Suprapubic skin (tissue), 4 donors: ENCODE data around the gene KCNJ8. TPM values are rescaled to one million over a fixed set of nuclear protein-coding genes. Genes with fewer than 3 reads are reported as not detected.

Experiments used
- DNase-seq, 2 donors: peaks; one replicate each; pipeline ENCODE4 v3.0.0-alpha.2; 2019; ENCODE audit warnings: low spot score in 2 of 2
- H3K27ac ChIP-seq: fragments of 200-600 bp; sonication (generic); one replicate; pipeline ENCODE4 v1.5.1; 2019
- H3K27me3 ChIP-seq: fragments of 200-600 bp; sonication (generic); one replicate; pipeline ENCODE4 v1.5.1; 2019
- H3K36me3 ChIP-seq: fragments of 200-600 bp; sonication (generic); one replicate; pipeline ENCODE4 v1.5.1; 2019
- H3K4me1 ChIP-seq: fragments of 200-600 bp; sonication (generic); one replicate; pipeline ENCODE4 v1.5.1; 2019
- H3K4me3 ChIP-seq: fragments of 200-600 bp; sonication (generic); one replicate; pipeline ENCODE4 v1.5.1; 2019; ENCODE audit warnings: mild to moderate bottlenecking
- H3K9me3 ChIP-seq: fragments of 200-600 bp; sonication (generic); one replicate; pipeline ENCODE4 v1.5.1; 2019
- CTCF ChIP-seq, 2 donors: fragments of 200-600 bp in 1 of 2; fragments of 450-650 bp in 1 of 2; sonication (generic) in 1 of 2; IDR thresholded peaks; one replicate each; pipeline ENCODE4 v1.5.1; 2016 to 2019; ENCODE audit warnings: antibody characterized with exemption in 2 of 2, mild to moderate bottlenecking in 1 of 2, moderate library complexity in 1 of 2
- EP300 ChIP-seq: sonication (generic); formaldehyde crosslinking; IDR thresholded peaks from one replicate; pipeline ENCODE4 v1.6.1; 2017; ENCODE audit warnings: antibody characterized with exemption
- POLR2A ChIP-seq, 2 donors: fragments of 450-650 bp; IDR thresholded peaks; one replicate each; pipeline ENCODE4 v1.6.1; 2017; ENCODE audit warnings: antibody characterized with exemption in 2 of 2, mild to moderate bottlenecking in 2 of 2, moderate library complexity in 2 of 2
- POLR2AphosphoS5 ChIP-seq, 3 donors: sonication (generic); formaldehyde crosslinking; IDR thresholded peaks; one replicate each; pipeline ENCODE4 v1.6.1; 2017; ENCODE audit warnings: antibody characterized with exemption in 3 of 3
- WGBS: methylation state at CpG from one replicate; pipeline ENCODE4 v1.1.5; 2018; 5-methylcytosine and 5-hydroxymethylcytosine counted together
- total RNA-seq, 4 donors: library from RNA; depleted of rRNA; stranded (reverse); fragments of >200 nt; gene quantifications; one replicate each; pipeline ENCODE4 v1.1.0, GENCODE V29; 2016

Gene KCNJ8
- total RNA-seq, 4 donors from 2014 or later = 1.4 to 7.8 (median 4.0) TPM

DNA sequence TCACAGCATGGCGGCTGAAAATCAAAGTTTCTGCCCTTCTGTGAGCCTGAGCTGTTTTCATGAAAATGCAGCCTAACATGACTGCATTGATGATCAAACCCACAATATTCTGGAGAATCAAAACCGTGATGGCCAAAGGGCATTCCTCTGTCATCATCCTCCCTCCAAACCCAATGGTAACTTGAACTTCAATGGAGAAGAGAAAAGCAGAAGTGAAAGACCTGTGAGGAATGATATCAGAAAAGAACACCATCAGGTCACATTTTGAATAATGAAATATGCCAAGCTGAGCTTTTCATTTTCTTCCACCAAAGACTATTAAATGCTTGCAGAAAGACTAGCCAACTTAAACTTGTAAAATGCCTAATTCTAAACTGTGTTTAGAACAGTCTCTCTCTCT lies 8.1 kb downstream of the KCNJ8 start:
- 89% methylated on average over 2 of the region's 2 CpGs for WGBS
- TF ChIP-seq POLR2AphosphoS5 (IDR thresholded peaks at IDR 0.05) = no peak
- no peak for DNase-seq
- H3K36me3 ChIP-seq = no peaks in the 10 kb centered on the region
- no peaks in the 10 kb centered on the region for H3K9me3 ChIP-seq
- H3K27ac ChIP-seq = no peak overlapping the region
- H3K4me3 ChIP-seq = no peak overlapping the region
- H3K4me1 ChIP-seq = peaks cover 7% of the 10 kb centered on the region
- no peaks in the 10 kb centered on the region for H3K27me3 ChIP-seq

DNA sequence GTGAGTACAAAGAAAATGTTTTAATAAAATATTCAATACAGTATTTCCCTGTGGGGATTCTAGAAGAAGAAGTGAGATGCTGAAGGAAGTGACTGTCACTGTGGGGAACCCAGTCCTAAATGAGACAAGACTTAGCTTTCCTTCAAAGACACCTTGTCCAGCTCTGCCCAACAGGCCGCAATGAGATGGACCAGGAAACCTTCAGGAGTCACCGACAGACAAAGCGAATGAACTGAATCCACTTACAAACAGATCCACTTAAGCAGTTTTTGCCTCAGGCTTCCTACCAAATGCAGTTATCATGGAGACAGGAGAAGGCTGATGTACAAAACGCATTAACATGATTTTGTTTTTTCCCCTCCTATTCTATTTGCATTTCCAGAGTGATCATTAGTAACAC lies 9.6 kb downstream of the KCNJ8 start:
- TF ChIP-seq POLR2AphosphoS5 (IDR thresholded peaks at IDR 0.05) = no peak
- no peak for TF ChIP-seq POLR2A (IDR thresholded peaks at IDR 0.05)
- TF ChIP-seq CTCF (IDR thresholded peaks at IDR 0.05) = no peak
- TF ChIP-seq EP300 = no peak

GRCh38 chr12:21764065-21764464 lies 10.4 kb downstream of the KCNJ8 start:
- Histone ChIP-seq H3K4me3 (no peak overlapping the region), H3K27ac (no peak overlapping the region), H3K27me3 (no peaks in the 10 kb centered on the region), H3K36me3 (no peaks in the 10 kb centered on the region), H3K4me1 (peaks cover 13% of the 10 kb centered on the region), H3K9me3 (no peaks in the 10 kb centered on the region)
- TF ChIP-seq EP300 (no peak), CTCF (IDR thresholded peaks at IDR 0.05) (no peak), POLR2AphosphoS5 (IDR thresholded peaks at IDR 0.05) (no peak), POLR2A (IDR thresholded peaks at IDR 0.05) (no peak)
- 72% methylated on average over 2 of the region's 2 CpGs for WGBS
- DNase-seq = no peak

More for the DNA sequence above, 9.6 kb downstream of the KCNJ8 start:
- Histone ChIP-seq H3K9me3 (no peaks in the 10 kb centered on the region), H3K27ac (no peak overlapping the region), H3K4me3 (no peak overlapping the region), H3K36me3 (no peaks in the 10 kb centered on the region), H3K27me3 (no peaks in the 10 kb centered on the region), H3K4me1 (peaks cover 13% of the 10 kb centered on the region)
- whole genome bisulfite sequencing = 87% methylated on average over 4 of the region's 4 CpGs
- DNase-seq = no peak

- TF ChIP-seq CTCF (IDR thresholded peaks at IDR 0.05) = no peak
- TF ChIP-seq EP300 = no peak
- no peak for TF ChIP-seq POLR2A (IDR thresholded peaks at IDR 0.05)
- no peak for TF ChIP-seq POLR2AphosphoS5 (IDR thresholded peaks at IDR 0.05)
- H3K9me3 ChIP-seq = no peaks in the 10 kb centered on the region
- DNase-seq = no peak
- no peak overlapping the region for H3K4me3 ChIP-seq
- H3K27me3 ChIP-seq = no peaks in the 10 kb centered on the region
- peaks cover 13% of the 10 kb centered on the region for H3K4me1 ChIP-seq
- no peak overlapping the region for H3K27ac ChIP-seq
- H3K36me3 ChIP-seq = no peaks in the 10 kb centered on the region
- 88% methylated on average over 2 of the region's 2 CpGs for WGBS
Observed at GRCh38 chr12:21763531-21763930, 11.0 kb downstream of the KCNJ8 start.

DNA sequence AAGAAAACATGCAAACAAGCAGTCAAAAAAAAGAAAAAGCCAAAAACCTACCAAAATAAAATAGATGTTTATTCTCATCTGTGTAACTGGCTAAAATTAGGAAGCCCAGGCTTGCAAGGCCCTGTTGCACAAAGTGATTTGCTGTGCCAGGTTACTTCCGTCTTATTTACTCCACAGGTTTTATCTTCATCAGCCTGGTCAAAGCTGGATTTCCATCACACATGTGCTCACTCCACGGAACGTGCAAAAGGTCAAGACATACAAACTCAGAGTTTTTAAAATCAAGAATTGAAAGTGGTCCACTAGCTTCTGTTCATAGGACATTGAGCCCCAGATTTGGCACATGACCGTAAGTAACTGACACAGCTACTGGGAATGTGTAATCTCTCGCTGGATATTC lies 14.8 kb downstream of the KCNJ8 start:
- no peak overlapping the region for H3K27ac ChIP-seq
- peaks cover 13% of the 10 kb centered on the region for H3K4me1 ChIP-seq
- no peak for DNase-seq
- TF ChIP-seq CTCF (IDR thresholded peaks at IDR 0.05) = no peak
- TF ChIP-seq EP300 = no peak
- TF ChIP-seq POLR2AphosphoS5 (IDR thresholded peaks at IDR 0.05) = no peak
- no peak for TF ChIP-seq POLR2A (IDR thresholded peaks at IDR 0.05)
- no peaks in the 10 kb centered on the region for H3K27me3 ChIP-seq
- no peak overlapping the region for H3K4me3 ChIP-seq
- H3K9me3 ChIP-seq = no peaks in the 10 kb centered on the region
- WGBS = 87% methylated on average over 5 of the region's 5 CpGs
- no peaks in the 10 kb centered on the region for H3K36me3 ChIP-seq

DNA sequence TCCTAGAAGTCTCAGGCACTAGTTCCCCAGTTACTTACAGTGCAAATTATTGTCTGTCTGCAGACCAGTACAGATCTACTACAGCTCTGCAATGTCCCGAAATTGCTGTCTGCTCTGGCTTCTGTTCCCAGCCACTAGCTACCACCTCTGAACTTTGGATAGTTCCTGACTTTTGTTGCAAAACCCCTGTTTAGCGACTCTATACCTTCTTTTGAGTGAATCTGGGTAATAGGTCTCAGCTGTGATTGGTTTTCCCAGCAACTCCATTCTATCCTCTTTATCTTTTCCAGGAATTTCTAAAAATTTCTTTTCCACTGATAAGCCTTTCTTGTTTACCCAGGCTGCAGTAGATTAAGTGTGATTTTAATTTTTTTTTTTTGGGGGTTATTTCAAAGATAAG lies 16.8 kb downstream of the KCNJ8 start:
- no peaks in the 10 kb centered on the region for H3K36me3 ChIP-seq
- no peaks in the 10 kb centered on the region for H3K27me3 ChIP-seq
- WGBS = 61% methylated on average over 2 of the region's 2 CpGs
- H3K27ac ChIP-seq = no peak overlapping the region
- H3K4me3 ChIP-seq = no peak overlapping the region
- peaks cover 13% of the 10 kb centered on the region for H3K4me1 ChIP-seq
- H3K9me3 ChIP-seq = no peaks in the 10 kb centered on the region
- TF ChIP-seq CTCF (IDR thresholded peaks at IDR 0.05) (no peak), POLR2A (IDR thresholded peaks at IDR 0.05) (no peak), POLR2AphosphoS5 (IDR thresholded peaks at IDR 0.05) (no peak), EP300 (no peak)
- DNase-seq = no peak
